Activated gamma-delta T cell (primary cell): ENCODE measurements around the gene LARGE1.
"Not testable (repeated sequence)": the region's sequence is repeated elsewhere in the genome, so short reads cannot be mapped to it uniquely, and the experiment has no call there.

Experiments used
- DNase-seq: peaks from one replicate; lab custom pipeline; 2025; lab: John Stamatoyannopoulos, UW

The LARGE1 gene

DNA sequence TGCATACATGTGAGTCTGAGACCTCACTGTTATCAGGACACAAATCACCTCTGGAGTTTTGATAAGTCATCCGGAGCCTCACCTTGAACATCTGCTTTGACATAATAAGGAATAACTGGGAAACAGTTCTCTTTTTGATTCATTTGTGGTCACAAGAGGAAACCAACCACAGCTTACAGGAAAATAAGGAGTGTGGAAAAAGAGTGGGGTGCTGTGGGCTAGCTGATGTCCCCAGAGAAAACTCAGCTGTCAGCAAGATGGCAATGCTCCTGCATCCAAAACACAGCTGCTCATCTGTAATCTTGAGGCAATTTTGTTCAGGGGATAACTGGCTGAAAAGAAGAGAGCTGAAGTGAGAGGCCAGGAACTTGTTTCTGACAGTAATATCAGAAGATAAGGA lies 445.7 kb downstream of the LARGE1 start:
- DNase-seq = no peak

DNA sequence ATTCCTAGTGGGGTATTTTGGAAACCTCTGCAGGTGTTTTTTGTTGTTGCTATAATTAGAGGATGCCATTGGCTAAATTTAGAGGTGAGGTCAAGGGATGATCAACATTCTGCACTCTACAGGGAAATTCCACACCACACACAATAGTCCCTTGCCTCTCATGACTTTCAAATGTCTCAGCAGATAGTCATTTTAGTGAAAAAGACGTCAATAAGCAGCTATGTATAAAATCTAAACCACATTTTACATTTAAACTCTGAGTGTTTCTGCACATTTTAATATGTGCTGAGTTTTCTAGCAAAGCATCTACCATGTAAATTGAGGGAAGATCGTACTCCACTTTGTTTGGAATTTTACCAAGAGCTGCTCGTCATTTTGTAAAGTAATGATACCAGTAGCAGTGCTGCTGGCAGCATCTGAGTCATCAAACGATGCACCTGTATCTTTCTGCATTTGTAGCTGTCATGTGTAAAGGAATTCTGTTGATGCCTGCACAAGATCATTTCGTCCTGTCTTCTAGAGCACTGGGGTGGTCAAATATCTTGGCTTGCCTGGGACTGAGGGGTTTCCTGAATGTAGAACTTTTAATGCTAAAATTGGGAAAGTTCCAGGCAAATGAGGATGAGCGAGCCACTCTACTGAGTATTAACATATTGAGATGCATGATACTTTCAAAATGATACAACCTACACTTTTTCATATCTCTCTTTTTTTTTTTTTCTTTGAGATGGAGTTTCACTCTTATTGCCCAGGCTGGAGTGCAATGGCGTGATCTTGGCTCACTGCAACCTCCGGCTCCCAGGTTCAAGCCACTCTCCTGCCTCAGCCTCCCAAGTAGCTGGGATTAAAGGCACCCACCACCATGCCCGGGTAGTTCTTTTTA lies 447.6 kb downstream of the LARGE1 start:
- no peak for DNase-seq

DNA sequence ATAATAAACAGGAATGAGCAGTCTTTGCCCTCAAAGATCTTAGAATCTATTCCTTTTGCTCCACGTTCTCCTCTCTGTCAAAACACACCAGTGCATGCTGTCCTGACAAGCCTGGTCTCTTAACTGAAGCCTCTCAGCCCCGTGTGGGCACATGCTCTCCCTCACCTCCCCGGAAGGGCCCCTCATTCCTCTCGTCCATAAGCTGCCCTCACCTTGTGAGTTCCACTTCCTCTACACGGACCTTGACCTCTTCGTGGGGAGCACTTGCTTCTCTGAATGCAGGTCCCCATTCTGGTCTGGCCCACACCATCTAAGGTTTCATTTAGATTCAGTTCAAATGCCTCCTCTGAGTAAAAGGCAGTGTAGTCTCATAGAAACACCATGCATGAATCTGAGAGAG lies 449.8 kb downstream of the LARGE1 start:
- DNase-seq = no peak

DNA sequence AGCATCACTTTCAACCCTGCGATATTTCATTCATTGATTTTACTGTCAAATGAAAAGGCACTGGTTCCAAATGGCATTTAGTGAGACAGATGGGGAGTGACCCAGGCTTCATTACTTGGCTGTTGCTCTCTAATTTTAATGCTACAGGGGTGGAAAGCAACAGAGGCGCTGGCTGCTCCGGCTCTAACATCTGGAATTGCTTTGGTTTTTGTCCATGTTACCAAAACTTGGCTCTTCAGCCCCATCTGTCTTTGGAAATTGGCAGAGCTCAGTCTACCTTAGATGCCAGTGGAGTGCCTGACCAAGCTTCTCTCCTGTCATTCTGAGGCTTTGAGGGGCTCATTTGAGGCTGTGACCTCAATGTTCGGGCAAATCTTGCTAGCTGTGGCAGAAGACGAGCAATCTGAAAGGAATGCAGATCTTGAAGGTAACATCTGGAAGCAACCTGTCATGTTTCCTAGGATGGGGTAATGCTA lies 452.6 kb downstream of the LARGE1 start:
- DNase-seq = no peak

DNA sequence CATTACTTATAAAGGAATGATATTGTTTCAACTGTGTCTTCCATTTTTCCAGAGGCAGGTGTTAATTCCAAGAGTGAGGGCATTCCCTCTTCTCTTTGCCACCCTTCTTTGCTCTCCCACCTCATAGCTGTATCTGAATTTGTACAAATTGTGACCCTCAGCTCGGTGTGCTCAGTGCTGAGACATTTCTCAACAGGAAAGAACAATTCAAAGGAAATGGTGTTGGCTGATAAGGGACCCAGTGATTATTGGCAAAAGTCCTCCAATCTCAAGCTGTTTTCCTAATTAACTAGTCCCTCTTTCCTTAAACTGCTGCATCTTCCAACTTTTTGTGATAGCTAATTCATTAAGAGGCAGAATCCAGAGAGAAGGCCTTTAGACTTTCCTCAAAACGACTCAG lies 453.2 kb downstream of the LARGE1 start:
- no peak for DNase-seq

DNA sequence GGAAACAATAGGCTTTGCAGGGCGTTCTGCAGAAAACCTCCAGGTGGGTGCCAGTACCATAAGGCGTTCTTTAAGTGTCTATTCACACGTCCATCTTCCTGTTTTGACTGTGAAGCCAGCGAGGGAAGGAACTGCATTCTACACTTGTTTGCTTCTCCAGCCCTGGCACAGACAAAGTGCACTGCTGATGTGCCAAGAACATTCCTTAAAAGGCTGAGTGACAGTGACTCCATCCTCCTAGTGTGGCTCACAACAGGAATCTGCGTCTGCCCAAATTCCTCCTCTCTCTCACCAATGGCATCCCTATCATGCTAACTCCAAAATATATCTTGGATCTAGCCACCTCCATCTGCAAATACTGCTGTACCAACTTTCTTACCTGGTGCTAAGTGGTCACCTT lies 454.7 kb downstream of the LARGE1 start:
- DNase-seq = no peak

DNA sequence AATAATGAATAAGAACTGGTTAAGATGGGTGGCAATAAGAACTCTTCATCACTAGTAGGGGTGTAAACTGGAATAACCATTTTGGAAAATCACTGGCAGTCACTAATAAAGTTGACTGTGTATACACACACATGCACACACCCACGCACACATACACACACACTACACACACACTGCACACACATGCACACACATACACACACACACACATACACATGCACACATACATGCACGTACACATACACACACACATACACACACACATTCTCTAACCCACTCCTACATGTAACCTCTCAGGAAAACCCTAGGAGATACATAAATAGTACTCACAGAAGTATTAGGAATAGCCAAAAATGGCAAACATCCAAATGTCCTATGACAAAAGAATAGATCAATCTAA lies 455.6 kb downstream of the LARGE1 start:
- no peak for DNase-seq

DNA sequence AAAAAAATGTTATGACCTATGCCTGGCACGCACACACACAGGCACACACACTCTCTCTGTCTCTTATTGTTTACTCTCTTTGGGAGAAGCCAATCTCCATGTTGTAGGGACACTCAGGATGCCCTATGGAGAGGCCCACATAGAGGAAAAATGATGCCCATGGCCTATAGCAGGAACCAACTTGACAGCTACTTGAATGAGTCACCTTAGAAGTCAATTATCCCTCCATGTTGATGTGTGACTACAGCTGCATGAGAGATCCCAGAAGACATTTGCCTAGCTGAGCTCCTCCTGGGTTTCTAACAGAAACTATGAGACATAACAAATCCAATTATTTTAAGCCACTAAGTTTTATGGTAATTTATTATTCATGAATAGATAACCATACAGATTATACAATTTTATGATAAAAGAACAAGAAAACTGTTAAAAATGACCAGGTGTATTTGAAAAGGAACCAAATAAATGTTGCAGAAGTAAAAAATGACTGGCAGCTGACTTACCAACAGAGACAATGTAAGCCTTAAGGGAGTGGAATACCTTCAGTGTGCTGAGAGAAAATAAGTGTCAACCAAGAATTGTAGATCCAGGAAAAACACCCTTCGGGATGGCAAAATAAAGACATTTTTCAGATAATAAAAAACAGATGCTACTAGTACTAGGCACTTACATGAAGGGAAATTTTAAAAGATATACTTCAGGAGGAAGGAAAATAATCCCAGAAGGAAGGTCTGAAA lies 458.4 kb downstream of the LARGE1 start:
- DNase-seq = no peak

DNA sequence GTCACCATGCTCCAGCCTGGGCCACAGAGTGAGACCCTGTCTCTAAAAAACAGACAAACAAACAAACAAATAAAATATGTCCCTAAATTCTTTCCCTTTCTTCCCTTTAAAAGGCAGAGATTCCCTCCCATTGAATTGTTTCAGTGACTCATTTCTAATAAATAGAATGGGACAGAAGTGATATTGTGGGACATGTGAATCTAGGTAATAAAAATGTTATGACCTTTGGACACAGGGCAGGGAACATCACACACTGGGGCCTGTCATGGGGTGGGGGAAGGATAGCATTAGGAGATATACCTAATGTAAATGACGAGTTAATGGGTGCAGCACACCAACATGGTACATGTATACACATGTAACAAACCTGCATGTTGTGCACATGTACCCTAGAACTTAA lies 459.0 kb downstream of the LARGE1 start:
- not testable (repeated sequence) for DNase-seq

DNA sequence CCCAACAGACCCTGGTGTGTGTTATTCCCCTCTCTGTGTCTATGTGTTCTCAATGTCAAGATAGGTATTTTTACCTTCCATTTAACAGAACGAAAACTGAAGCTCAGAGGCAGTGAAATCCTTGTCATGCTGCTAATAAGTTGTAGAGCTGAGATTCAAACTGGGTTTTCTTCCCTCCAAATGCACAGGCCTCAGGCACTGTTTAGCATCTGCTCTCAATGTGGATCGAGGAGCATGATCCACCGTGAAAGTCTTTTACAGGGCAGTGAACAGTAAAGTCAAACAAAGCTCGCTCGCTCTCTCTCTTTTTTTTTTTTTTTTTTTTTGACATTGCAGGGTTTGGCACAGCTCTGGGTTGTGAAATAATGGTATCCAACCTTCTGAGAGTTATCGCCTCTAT lies 461.1 kb downstream of the LARGE1 start:
- DNase-seq = no peak

DNA sequence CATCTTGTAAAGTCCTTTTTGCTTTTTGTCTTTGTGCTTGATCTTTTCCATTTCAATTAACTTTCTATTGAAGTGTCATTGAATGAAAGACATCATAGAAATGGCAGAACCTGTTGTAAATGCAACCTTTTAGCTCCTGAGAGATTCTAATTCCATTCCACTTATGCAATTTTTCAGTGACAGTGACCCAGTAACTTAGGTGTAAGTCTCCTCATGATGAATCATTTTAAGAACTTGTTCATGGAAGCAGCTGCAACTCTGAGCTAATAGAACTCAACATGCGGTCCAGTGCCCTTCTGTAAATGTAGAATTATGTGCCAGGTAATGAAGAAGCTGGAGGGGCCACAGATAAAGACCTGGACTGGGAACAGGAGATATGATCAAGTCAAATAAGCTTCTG lies 463.8 kb downstream of the LARGE1 start:
- no peak for DNase-seq

DNA sequence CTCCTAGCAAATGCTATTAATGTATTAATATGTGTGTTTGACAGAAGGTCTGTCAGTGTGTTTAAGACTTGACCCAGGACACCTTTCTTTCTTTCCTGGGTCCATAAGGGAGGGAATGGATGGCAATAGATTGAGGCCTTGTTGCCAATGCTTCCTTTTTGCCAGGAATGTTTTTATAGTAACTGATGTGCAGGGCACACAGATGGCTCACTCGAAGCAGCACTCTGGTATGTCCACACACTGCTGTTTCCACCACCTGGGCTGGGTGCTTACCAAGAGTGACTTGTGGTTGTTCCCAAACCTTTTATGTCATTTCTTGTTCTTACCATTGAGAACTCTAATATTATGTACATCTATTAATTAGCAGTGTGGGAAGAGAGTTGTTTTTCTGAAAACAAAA lies 465.2 kb downstream of the LARGE1 start:
- no peak for DNase-seq

DNA sequence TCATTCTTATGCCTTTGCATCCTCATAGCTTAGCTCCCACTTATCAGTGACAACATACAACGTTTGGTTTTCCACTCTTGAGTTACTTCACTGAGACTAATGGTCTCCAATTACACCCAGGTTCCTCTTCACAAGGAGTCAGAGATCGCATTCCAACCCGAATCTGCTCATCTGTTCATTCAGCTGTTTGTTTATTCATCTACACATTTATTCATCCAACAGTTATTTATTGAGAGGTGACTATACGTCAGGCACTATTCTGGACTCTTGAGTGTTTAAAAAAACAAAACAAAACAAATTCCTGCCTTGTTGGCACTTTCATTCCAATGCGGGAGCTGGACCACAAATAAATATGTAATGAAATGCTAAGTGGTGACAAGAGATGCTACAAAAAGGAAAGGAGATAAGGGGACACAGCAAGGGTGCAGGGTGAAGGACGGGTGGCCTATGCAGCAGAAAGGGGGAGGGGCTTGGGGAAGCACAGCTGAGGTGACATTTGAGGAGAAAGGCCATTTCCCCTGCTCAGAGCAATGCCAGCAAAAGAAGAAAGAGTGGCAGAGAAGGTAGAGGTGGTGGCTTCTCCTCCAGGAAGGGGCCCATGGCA lies 468.3 kb downstream of the LARGE1 start:
- DNase-seq = no peak

DNA sequence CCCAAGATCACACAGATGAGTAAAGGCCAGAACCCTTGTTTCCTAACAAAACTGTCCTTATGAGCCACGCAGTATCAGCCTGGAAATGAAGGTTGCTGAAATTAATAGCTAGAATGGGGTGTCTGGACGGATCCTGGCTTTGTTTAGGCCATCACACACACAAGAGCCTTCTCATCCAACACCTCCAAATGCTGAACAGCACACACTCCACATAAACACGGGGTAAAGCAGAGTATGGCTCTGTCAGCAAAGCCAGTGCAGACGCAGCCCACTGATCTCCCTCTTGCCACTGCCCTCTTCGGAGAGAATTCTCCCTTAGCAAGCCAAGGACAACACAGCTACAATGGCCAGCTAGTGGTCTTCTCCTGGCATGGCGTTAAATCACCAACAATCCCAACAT lies 469.5 kb downstream of the LARGE1 start:
- DNase-seq = no peak

DNA sequence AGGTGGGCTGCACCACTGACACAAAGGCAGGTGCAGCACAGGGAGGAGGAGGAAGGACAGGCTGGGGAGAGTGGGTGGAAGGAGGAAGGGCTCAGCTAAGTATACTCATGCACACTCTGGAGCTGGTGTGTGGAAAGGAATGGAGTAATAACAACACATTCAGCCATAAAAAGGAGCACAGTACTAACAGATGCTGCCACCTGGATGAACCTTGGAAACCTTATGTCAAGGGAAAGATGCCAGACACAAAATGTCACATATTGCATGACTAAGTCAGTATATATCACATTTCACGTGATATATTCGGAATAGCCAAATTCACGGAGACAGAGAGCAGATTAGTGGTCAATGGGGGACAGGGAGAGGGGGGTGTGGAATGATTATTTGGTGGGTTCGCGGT lies 472.5 kb downstream of the LARGE1 start:
- DNase-seq = no peak

DNA sequence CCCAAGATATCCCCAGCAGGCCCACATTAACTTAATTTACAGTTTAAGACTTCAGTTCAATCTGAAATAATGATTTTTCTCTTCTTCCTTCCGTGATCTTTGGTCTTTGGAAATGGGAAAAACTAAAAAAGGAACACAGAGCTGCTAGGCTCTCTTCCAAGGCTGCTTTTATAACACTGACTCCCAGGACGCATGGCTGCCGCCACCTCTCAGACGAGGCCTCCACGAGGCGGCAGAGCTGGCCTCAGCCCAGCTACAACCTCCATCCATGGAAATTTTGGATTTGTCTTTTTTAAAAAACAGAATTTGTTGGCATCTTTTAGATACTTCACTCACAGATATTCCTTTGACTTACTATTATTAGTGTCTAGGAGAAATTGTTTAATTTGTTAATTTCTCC lies 476.6 kb downstream of the LARGE1 start:
- DNase-seq = no peak

DNA sequence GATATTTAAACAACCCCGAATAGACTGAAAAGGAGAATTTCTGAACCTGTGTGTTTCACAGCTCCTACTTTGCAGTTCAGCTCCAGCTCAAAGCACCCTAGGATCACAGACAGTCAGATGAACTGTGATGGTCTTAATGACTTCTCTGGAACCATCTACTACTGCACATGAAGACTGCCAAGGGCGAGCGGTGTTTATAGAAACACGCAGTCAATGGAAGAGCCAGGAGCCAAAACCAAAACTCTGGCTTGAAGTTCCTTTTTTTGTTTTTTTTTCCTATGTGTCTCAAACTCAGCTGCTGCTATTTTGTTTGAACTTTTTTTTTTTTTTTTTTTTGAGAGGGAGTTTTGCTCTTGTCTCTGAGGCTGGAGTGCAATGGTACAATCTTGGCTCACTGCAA lies 479.5 kb downstream of the LARGE1 start:
- DNase-seq = no peak

DNA sequence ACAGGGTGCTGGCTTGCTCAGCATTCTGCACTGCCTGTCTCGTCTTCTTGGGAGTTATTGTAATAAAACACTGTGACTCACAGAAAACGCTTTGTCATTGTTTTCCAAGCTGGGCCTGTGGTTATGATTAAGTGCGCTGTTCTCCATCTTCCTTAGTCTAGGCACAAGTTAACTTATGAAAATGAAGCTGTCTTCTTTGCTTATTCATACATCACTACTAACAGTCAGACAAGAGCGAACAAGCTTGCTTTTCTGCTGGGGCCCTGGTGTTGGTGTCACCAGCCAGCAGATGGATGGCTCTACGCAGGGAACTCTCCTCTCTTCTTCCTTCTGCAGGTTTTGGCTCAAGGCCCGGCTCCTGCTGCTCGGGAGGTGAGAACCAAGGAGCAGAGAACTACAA lies 482.0 kb downstream of the LARGE1 start:
- no peak for DNase-seq

DNA sequence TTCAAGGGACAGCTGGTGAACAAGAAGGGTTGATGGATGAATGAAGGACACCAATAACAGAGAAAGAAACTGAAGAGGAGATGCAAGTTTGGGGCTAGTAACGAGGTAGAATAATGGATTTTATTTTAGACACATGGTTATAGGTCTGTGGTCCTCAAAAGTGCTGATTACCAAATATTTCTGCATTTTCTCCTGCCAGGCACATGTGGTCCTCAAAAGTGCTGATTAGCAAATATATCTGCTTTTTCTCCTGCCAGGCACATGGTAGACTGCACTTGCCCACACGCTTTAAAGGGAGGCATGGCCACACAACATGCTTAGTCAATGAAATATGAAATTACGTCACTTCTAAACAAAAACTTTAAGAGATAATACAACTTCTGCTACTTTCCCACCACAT lies 489.0 kb downstream of the LARGE1 start:
- DNase-seq = no peak

DNA sequence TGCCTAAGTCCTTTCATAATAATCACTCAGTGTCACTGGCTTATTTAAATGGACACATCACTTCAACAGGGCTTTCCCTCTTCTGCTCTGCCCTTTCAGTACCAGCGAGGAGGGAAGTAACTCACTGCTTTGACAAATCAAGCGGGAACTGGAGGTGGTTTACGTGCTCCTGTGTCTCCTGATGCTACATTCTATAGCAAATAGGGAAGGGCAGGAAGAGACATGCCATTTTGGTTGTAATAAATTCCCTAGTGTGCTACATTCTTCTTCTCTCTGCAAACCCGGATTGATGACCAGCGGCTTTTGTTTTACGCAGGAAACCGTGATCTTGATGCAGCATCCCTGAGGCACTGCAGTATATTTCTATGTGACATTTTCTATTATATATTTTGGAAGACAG lies 491.0 kb downstream of the LARGE1 start:
- DNase-seq = no peak

DNA sequence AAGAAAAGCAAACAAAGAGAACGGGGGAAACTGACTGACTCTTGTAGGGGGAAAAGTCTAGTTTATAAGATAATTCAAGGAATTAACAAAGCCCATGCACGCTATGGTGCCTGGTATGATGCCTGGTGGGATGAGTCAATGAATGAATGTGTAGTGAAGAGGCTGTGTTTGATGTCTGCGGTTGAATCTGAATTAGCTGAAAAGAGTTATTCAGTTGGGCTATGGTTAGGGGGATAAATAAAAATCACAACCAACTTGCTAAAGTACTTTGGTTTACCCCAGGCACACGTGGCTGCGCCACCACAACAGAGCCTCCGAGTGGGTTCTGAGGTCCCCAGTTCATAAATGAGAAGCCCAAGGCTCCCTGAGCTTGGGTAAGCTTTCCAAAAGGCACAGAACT lies 492.8 kb downstream of the LARGE1 start:
- no peak for DNase-seq

DNA sequence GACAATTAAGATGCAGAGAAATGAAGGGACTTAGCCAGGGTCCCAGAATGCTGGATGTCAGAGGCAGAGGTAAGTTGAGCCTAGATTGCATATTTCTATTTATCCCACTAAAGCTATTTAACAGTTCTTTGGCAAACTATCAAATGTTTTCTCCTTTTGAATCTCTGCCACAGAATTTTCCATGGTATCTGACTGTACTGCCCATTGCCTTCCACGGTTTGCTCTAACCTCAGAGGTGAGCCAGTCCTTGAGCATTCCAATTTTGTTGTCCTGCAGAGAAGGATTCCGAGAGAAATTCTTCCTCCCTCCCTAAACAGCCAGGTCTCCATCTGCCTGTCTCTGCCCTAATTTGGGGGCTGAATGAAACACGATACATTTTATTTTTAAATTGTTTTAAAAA lies 493.8 kb downstream of the LARGE1 start:
- no peak for DNase-seq

DNA sequence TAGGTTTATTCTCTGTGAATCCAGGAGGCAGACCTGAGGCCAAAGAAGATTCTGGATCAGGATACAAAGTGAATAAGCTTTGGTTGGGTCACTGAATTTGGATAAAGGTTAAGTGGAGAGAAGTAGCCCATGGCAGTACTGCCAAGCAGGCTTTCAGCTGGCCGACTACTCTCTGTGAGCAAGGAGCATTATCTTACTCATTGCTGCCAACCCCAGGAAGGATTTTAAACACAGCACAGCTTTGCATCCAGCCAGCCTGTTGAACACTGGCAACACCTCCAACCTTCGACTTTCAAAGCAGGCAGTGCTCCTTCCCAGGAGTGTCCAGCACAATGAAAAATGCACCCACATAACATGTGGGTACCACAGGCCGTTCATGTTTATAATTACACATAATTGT lies 498.4 kb downstream of the LARGE1 start:
- DNase-seq = no peak
